ENCODE data around the gene ATP6V0A4.

DNA sequence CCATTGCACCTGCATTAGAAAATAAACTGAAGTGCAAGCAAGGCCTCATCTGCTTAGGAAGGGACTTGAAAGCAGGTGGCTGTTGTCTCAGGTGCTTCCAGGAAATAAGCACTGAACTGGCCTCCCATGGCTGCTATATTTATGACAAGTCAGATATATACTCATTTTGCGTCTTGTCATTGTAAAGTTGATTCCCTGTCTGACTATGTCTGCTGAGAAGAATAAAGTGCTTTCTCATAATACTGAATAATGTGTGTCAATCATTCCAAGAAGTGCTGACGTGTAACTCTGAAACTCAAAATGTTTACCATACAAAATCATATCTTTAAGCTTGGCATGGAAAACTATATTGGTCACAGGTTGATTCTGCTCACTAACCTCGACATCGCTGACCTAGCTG lies 51.9 kb downstream of the ATP6V0A4 start:
- TF ChIP-seq, protein P1, sequence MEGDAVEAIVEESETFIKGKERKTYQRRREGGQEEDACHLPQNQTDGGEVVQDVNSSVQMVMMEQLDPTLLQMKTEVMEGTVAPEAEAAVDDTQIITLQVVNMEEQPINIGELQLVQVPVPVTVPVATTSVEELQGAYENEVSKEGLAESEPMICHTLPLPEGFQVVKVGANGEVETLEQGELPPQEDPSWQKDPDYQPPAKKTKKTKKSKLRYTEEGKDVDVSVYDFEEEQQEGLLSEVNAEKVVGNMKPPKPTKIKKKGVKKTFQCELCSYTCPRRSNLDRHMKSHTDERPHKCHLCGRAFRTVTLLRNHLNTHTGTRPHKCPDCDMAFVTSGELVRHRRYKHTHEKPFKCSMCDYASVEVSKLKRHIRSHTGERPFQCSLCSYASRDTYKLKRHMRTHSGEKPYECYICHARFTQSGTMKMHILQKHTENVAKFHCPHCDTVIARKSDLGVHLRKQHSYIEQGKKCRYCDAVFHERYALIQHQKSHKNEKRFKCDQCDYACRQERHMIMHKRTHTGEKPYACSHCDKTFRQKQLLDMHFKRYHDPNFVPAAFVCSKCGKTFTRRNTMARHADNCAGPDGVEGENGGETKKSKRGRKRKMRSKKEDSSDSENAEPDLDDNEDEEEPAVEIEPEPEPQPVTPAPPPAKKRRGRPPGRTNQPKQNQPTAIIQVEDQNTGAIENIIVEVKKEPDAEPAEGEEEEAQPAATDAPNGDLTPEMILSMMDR (conservative IDR thresholded peaks at IDR 0.05; ENCODE audit: low read depth, low read length) = no peak
- no peak for TF ChIP-seq EZH2 (IDR thresholded peaks at IDR 0.05; ENCODE audit: borderline replicate concordance, low read depth, low read length, poor library complexity, severe bottlenecking)

All from A673 (cell line).